ENCODE measurements around the gene PGS1.

PGS1 gene

DNA sequence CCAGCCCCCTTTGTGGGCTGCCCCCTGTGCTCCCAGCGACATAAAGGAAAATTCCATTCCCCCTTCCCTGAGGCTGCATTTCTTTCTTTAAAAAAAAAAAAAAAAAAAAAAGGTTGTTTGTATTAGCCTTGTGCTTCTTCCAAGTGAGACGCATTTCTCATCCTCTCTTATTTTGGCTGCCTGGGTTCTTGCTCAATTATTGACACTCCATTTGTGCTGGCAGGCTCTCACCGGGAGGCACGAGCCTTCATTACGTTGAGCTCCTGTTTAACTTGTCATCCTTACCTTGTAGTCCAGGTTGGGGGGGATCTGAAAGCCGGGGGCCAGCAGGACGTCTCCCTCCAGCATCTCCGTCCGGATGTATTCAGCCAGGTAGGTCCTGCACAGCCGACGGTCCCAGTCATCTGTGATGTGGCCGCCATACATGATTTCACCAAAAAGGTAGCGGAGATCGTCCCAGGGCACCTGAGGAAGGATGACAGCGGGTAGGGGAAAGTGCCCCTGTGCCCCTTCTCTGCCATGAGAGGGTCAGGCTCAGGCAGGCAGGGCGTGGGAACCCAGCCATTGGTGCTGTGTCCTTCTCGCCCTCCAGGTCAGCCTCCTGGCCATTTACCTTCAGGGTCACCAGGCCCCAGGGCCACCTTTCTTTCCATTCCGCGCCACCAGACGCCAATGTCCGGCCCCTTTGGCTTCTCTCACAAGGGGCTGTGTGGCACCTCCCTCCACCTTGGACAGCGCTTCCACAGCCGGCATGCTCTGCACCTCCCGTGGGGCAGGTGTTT, 50.6 kb downstream of the PGS1 start:
- no peak for DNase-seq (ENCODE audit: low read depth)

DNA sequence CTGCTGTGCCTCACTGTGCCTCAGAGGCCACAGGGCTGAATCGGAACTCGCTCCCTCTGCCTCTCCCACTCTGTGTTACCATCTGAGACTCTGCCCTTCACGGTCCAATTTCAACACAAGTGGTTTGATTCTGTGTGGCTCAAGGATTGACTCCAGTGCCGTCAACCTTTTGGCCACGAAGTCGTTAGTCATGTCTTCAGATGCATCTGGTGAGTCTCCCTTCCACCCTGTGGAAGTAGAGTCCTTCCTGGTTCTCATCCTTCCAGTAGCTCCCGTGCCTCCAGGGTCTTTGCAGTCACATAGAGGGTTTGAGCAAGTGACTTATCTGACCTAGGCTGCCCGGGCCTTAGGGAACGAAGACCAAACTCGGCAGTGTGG, 51.2 kb downstream of the PGS1 start:
- DNase-seq (ENCODE audit: low read depth), result no peak

DNA sequence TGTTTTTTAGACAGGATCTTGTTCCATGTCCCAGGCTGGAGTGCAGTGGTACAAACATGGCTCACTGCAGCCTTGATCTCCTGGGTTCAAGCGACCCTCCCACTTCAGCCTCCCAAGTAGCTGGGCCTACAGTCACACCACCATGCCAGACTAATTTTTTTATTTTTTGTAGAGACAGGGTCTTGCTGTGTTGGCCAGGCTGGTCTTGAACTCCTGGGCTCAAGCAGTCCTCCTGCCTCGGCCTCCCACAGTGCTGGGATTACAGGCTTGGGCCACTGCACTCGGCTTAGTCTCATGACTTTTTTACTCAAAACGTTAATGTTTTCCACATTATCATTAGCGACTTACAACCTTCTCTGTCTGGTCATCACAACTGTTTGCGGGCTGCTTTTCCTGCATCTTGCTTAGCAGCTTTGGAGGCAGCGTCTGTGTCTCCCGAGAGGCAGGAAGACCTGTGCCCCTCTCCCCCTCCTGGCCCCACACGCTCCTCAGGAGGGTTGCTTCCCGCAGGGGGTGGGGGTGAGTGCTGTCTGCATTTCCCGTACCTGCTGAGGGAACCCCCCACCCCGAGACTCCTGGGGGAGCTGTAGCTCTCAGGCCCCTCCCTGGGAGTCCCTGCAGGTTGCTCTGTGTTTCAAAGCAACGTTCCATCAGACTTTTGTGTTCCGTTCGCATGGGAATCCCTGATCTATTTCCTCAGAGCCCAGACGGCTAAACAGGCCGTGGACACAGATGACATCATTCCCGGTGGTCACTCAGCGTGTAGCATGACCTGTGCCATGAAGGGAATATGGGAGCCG, 52.6 kb downstream of the PGS1 start:
- DNase-seq (ENCODE audit: low read depth), result no peak

DNA sequence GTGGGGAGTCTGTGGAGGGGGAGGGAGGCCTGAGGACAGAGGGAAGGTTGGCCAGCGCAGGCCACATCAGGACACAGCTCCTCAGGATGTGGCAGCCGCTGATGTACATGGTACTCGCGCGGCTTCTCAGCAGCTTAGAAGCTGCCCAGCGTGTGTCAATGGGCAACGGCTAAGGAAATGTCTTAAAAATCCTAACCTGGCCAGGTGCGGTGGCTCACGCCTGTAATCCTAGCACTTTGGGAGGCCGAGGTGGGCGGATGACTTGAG, 53.2 kb downstream of the PGS1 start:
- DNase-seq (ENCODE audit: low read depth), result no peak

DNA sequence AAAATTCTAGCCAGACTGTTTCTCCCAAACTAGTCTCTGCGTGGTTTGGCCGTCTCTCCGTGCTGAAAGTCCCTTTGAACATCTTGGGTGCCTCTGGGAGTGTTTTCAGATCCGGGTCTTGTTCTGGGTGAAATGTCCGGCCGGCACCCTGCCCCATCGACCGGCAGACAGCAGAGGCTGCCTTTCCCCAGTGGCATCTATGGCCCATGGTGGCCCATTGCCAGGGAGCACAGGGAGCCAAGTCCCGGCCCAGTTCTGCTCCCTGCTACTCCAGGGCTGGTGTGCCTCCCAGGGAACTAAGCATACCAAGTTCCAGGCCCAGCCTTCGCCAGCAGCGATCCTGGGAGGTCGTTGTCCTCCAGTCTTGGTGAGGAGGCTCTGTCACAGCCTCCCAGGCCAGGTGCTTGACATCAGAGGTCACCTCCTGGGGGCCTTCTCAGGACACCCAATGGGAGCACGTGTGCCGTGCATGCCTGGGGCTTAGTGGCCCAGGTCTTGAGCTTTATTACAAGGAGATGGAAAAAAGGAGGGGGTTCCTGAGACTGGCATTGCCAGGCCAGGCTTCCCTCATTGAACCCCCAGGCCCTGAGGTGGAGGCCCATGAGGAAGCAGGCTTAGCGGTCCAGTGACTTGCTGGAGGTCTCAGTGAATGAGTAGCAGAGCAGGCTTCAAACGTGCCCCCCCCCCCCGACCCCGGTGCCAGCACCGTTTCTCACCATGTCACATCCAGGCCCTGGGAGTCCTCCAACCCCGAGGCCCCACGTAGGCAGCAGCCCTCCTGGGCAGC, 54.0 kb downstream of the PGS1 start:
- no peak for DNase-seq (ENCODE audit: low read depth)

DNA sequence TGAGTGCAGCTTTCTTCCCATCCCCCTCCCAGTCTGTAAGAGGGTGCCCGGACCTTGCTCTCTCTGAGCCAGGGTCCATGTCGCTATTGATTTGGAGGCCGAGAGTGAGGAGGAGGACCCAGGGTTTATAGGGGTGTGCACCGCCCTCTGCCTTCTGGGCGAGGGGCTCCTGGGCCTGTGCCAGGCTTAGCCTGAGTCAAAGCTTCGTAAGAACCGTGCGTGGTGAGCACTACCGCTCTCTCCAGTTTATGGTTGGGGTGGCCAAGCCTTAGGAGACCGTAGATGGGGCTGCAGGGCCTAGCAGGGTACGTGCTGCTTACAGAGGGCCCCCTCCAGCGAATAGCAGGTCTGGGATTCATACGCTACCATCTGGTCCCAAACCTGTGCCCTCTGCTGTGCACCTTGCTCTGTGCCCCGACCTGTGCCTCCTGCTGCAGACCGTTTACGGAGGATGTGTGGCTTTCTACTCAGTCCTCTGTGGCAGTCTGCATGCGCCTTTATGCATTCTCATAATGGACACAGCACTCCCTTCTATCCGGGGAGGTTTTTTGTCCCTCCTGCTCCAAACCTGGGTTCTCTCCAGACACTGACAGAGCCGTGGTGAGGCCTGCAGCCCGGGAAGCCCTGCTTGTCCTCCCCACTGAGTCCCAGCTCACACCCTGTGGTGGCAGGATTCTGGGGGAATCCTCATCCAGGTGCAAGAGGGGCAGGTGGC, 54.7 kb downstream of the PGS1 start:
- no peak for DNase-seq (ENCODE audit: low read depth)

DNA sequence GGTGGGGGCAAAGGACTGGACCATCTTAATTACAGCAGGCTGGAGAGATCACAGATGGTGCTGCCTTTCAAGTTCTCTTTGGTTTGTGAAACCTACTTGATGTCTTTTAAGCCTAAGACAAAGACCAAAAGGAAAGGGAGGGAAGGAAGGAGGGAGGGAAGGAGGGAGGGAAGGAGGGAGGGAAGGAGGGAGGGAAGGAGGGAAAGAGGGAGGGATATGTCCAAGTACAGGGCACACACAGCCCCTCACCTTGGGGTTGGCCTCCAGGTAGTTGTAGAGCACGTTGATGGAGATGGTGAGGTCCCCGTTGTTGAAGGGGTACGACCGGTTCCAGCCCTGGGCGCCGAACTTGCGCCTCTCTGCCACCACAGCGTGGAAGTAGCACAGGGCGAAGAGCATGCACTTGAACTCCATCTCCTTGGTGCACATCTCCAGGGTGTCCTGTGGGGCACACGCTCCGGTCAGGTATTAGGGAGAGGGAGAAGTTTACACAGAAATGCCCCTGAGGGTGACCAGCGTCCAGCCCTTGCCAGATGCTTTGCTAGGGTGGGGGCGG, 55.4 kb downstream of the PGS1 start:
- no peak for DNase-seq (ENCODE audit: low read depth)

DNA sequence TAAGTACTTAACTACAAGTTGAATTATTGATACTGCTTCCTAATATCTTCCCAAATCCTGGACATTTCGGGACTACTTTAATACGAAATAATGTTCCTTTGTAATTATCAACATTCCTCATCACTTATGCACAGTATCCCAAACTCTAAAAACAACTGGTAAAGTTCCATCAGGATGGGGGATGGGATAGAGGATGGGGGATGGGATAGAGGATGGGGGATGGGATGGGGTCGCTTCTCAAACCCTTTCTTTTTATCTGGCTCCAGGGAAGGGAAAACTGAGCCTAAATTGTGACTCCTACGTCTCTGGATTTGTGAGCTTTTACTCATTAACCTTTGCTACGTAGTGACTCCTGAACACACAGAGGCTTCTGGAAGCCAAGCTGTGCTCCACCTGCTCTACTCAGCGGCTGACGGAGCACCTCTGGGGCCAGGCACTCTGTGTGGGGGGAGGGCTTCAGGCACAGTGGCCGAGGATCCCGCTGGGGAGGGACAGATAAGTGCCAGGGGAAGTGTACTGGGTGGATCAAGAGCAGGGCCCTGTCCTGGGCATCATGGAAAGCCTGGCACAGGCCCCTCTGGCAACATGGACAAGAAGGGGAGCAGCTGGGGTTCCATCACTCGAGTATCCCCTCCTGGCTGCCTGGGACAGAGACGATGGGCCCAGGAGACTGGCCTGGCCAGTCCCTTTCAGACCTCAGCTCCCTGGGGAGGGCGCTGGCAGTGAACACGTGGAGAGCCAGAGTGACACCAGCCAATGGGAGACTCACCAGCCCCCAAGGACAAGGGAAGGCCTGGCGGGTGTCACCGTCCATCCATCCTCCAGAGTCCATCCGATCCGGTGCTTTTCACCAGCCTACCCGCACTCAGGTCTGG, 56.2 kb downstream of the PGS1 start:
- no peak for DNase-seq (ENCODE audit: low read depth)

DNA sequence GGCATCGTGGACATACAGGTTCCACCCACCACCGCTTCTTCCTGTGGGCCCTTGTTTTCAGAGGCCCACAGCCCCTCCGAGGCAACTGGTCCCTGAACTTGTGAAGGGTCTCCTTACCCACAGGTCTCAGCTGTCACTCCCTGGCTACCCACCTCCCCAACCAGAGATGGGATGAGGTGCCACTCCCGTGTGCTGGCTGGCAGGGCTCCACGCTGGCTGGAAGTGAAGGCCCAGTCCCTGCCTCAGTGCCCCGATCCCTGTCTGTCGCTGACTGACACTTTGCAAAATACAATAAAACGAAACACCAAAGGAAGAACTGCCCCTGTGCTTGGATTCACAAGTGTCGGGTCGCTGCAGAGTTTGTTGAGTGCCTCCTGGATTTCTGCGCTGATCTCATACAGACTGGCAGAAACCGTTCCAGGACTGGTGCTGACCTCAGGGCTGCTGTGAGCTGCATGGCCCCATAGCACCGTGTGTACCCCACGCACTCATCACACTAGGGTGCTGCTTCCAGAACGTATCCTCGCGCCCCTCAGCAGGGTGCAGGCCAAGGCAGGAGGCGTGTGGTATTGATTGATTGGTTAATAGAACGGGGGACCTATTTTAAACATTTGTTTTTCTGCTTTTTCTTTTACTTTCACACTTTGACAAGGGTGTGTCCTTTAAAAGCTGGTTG, 57.0 kb downstream of the PGS1 start:
- DNase-seq (ENCODE audit: low read depth), result no peak

DNA sequence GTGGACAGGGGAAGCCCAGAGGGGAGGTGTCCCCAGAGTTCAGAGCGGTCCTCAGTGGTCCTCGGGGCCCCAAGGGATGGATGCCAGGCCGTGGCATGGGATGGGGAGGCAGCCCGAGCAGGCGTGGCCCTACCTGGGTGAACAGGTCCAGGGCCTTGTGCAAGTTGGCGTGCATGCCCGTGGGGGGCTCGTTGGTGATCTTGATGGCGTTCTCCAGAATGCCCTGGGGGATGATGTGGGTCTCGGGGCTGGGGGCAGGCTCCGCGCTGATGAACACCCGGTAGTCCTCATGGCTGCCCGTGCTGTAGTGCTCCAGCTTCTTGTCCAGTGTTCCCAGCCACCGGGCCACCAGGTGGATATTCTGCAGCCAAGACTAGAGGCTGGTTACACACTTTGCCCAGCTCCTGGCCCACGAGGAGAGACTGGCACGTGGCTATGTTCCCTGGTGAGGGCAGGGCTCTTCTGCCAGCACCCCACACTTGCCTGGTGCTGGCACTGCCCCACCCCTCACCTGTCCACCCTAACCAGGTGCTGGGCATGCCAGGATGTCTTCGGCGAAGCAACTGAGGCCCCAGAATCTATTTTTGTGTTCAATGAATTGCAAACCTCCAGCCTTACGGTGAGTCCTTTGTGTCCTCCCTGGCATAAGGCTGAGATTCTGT, 59.2 kb downstream of the PGS1 start:
- no peak for DNase-seq (ENCODE audit: low read depth)

DNA sequence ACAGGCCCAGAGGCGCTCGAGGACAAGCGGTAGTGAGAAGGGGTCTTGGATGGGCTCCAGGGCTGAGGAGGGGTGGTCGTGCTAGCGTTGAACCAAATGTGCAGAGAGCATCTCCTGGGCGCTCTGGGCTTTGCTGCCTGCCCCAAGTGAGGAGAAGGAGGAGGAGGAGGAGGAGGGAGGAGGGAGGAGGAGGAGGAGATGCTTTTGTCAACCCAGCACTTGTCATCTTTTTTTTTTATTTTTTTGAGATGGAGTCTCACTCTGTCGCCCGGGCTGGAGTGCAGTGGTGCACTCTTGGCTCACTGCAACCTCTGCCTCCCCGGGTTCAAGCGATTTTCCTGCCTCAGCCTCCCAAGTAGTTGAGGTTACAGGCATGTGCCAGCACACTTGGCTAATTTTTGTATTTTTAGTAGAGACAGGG, 59.8 kb downstream of the PGS1 start:
- no peak for DNase-seq (ENCODE audit: low read depth)

DNA sequence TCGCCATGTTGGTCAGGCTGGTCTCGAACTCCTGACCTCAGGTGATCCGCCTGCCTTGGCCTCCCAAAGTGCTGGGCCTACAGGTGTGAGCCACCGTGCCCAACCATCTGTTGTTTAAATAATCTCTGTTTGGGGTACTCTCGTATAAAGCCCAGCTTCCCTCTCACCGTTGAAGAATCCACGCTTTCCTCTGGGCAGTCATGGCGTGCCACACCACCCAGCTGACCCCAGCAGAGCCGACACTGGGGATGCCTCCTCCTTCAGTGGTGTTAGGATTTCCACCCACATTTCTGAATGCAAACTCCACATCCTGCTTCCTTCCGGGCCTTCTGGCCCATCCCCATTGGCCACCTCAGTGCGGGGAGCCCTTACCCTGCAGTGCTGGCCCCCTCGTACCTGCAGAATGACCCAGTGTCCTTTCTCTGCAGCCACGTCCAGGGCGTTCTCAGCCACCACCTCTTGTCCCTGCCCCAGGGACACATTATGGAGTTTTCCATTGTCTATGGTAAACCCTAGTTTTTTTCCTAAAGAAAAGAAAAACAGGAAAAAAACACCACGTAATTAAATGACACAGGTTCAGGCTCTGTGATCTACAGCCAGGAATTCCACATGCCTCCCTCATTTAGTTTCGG, 60.4 kb downstream of the PGS1 start:
- DNase-seq (ENCODE audit: low read depth), result no peak

DNA sequence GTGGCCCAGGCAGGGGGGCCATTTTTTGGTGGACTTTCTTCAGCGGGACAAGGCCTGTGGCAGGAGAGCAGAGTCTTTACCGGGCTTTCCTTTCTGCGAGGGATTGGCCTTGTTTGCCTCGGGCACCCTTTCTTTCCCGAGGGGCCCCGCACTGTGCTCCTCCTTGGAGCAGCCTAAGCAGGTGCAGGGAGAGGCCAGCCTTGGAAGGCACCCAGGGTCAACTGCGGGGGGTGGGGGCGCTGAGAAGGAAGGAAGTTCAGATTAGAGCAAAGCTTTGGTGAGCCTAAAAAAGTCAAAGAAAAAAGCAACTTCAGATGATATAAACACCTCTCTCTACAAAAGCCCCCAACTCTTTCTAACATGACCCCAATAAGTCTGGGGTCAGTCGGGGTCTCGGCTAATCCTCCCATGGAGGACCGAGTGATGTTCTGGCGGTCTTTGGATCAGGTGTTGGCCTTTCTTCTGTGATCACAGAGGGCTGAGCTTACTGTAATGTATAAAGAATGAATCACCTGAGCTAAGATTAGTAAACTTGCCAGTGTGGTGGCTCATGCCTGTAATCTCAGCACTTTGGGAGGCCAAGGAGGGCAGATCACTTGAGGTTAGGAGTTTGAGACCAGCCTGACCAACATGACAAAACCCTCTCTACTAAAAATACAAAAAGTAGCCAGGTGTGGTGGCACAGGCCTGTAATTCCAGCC, 63.0 kb downstream of the PGS1 start:
- no peak for DNase-seq (ENCODE audit: low read depth)

DNA sequence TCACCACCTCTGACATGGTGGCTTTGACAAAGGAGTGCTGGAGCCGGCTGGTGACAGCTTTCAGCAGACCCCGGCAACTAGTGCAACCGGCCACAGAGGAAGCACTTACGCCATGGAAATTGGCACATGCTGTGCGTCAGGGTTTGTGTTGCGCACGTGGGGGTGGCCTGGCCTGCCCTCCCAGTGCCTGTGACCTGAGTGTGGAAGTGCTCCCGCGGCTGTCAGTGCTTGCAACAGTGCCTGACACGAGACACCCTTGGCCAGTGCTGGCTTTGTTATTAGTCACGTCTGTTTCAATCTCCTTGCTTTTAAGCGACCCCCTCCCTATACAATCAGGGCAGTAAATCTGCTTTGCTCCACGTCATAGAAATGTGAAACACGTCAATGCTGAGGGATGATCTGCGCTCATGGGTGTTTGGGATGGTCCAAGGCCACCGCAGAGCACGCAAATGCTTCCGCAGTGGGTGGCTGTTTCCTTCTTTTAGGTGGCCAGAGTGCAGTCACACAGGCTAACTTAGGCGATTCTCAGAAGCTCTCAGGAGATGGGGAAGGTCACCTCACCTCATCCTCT, 64.3 kb downstream of the PGS1 start:
- DNase-seq (ENCODE audit: low read depth), result no peak

DNA sequence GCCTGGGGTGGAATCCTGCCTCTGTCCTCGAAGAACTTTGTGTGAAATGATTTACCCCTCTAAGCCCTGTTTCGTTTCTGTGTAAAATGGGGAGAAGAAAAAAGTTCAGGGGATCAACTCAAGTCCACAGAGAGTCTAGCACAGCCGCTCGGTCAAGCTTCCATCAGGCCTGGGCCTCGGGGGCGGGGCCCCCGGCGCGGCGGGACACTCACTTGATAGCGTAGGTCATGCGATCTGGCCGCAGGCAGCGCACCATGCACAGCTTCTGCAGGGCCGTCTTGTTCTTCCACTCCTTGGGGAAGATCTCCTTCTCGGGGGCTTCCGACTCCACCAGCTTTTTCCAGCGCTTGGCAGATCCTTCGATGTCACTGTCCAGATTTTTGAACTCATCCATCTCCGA, 65.9 kb downstream of the PGS1 start:
- no peak for DNase-seq (ENCODE audit: low read depth)

DNA sequence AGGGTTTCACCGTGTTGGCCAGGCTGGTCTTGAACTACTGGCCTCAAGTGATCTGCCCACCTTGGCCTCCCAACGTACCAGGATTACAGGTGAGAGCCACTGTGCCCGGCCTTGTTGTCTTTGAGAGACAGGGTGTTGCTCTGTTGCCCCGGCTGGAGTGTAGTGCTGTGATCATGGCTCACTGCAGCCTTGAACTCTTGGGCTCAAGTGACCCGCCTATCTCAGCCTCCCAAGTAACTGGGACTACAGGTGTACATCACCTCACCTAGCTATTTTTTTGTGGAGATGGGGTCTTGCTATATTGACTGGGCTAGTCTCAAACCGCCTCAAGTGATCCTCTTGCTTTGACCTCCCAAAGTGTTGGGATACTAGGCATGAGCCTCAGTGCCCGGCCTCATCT, 68.4 kb downstream of the PGS1 start:
- DNase-seq (ENCODE audit: low read depth), result no peak

DNA sequence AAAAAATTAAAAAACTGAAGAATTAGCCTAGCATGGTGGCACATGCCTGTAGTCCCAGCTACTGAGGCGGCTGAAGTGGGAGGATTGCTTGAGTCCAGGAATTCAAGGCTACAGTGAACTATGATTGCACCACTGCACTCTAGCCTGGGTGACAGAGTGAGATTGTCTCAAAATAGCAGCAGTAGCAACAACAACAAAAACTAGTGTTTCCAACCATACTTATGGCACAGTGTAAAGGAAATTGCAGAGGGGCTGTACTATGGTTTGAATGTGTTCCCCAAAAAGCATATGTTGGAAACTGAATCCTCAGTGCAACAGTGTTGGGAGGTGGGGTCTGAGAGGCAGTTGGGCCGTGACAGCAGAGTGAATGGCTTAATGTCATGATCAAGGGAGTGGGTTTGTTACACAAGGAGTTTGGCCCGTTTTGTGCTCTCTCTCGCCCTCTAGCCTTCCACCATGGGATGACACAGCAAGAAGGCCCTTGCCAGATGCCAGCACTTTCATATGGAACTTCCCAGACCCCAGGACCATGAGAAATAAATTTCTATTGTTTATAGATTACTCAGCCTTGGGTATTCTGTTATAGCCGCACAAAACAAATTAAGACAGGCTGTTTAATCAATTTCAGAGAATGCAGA, 70.0 kb downstream of the PGS1 start:
- DNase-seq (ENCODE audit: low read depth), result no peak

DNA sequence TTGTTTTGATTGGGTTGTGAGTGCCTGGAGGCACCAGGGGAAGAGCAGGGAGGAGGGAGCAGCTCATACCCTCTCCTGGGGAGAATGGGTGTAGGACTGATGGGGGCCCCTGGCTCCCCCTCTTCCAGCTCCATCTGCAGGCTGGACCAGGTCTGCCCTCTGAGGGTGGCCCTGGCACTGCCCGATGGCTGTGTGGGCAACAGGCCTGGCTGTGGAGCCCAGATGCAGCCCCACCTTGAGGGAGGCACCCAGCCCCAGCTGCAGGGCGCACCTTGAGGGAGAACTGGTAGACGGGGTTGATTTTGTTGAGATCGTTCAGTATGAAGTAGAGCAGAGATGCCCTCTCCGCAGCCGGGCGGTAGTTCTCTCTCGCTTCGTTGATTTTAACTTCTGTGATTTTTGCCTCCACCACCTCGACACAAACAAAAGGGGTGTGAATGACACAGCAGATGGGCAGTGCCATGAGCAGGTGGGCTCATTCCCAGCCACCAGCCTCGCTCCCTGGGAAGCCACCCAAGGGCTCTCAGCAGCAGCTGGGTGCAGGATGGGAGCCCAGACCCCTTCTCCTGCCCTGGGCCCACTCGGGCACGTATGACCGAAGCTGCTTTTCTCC, 71.6 kb downstream of the PGS1 start:
- no peak for DNase-seq (ENCODE audit: low read depth)

Measured in T-helper 22 cell (primary cell).